ENCODE results near the gene SCARB2. TPM values are rescaled to one million over a fixed set of nuclear protein-coding genes. Genes with fewer than 3 reads are reported as not detected.
A peak's percentile ranks its signal among the peaks of the same experiment; 100 is the strongest.

Gene SCARB2
- total RNA-seq, 2 experiments from 2014 or later: 7.0 to 8.2 TPM

DNA sequence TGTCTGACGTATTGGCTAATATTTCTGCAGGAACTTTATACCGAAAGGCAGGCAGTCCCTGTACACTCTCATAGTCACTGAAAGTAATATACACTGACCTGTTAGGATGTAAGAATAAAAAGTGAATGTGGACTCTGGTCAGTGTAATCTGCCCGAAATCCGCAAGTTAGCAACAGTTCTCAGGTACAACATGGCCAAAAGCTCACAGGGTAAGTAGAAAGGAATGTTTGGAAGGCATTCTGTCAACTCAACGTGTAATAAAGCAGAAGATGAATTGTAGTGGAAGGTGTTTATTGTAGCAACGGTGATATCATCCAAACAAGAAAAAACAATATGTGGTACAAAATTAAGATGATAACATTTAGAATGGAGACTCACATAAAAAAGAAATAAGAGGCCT is 39.4 kb downstream of the SCARB2 start:
- no peak overlapping the region for H3K27ac Mint-ChIP-seq
- ChIA-PET CTCF (interaction anchor here (1.6 kb wide), 1 partner anchor 203 kb away, joined by 6 read pairs; no protein-coding TSS in a partner anchor), POLR2A (no interaction called here)
- H3K36me3 Mint-ChIP-seq: peaks cover 9% of the 10 kb centered on the region
- no peaks in the 10 kb centered on the region for H3K4me1 Mint-ChIP-seq (ENCODE audit: low read depth)
- intact Hi-C loops (cut with micrococcal nuclease): no loop called here
- H3K4me3 Mint-ChIP-seq: no peak overlapping the region
- H3K9me3 Mint-ChIP-seq: no peaks in the 10 kb centered on the region
- no peak for DNase-seq
- no peaks in the 10 kb centered on the region for H3K27me3 Mint-ChIP-seq

DNA sequence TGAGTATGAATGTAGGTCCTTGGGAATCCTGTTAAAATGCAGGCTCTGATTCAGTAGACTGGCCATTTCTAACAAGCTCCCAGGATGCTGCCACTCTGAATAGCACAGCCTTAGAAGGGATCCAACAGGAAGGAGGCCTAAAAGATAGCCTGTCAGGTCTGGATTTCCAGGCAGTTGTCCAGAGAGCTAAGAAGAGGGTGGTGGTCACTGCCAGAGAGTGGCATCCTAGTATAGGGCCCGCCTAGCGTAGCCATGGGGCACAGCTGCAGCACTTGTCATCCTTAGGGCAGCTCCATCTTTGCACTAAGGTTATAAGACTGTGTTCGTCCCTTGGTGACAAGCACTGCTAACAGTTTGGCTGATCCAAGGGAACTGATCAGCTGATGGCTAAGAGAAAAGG is 44.9 kb downstream of the SCARB2 start:
- ChIA-PET CTCF (interaction anchor here (4.1 kb wide), 1 partner anchor 11 kb away, joined by 19 read pairs; no protein-coding TSS in a partner anchor), POLR2A (no interaction called here)
- H3K27me3 Mint-ChIP-seq: no peaks in the 10 kb centered on the region
- no peak for DNase-seq
- no peaks in the 10 kb centered on the region for H3K9me3 Mint-ChIP-seq
- intact Hi-C loops (cut with micrococcal nuclease): no loop called here
- peaks cover 5% of the 10 kb centered on the region for H3K36me3 Mint-ChIP-seq
- H3K27ac Mint-ChIP-seq: no peak overlapping the region
- no peak overlapping the region for H3K4me3 Mint-ChIP-seq
- H3K4me1 Mint-ChIP-seq (ENCODE audit: low read depth): no peaks in the 10 kb centered on the region

DNA sequence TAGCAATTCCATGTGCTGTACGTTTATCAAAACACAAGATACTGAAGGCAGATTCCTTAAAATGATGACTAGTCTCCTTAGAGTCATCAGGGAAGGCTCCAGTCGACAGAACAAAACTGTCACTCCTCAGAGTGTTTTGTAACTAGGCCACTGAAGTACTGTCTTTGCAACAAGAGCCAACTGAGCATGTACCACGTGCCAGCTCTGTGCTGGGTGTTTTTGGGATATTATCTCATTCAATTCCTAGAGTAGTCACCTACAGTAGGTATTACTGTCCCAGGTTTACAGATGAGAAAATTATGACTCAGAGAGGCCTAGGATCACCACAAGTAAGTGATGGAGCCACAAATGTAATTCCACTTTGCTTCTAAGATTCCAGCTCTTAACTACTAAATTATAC is 47.1 kb downstream of the SCARB2 start:
- Mint-ChIP-seq H3K4me3 (no peak overlapping the region), H3K27ac (no peak overlapping the region), H3K9me3 (no peaks in the 10 kb centered on the region), H3K4me1 (ENCODE audit: low read depth) (no peaks in the 10 kb centered on the region), H3K27me3 (no peaks in the 10 kb centered on the region), H3K36me3 (peaks cover 3% of the 10 kb centered on the region)
- ChIA-PET POLR2A (no interaction called here), CTCF (interaction anchor here (1.8 kb wide), 1 partner anchor 14 kb away, joined by 10 read pairs; no protein-coding TSS in a partner anchor)
- DNase-seq: no peak
- intact Hi-C loops (cut with micrococcal nuclease): no loop called here

DNA sequence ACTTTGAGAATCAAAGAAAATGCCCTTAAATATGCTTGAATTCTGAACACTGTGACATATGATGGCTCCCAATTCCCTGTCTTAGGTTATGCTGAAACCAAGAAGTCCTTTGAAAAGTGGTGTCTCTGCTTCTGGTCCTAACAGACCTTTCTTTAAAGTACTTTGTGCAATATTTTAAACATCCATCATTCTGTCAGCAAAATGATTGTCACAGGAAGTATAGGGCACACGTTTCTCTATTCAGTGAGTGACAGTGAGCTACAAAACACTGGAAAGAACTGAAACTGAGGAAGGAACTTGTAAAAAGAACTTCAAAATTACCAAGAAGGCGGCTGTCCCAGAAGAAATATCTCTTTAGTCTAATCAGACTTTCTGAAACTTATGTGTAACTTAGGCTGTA is 53.3 kb downstream of the SCARB2 start:
- intact Hi-C loops (cut with micrococcal nuclease): no loop called here
- H3K27ac Mint-ChIP-seq: no peak overlapping the region
- H3K4me1 Mint-ChIP-seq (ENCODE audit: low read depth): no peaks in the 10 kb centered on the region
- CTCF ChIA-PET: interaction anchor here (1.9 kb wide), 1 partner anchor 19 kb away, joined by 5 read pairs; no protein-coding TSS in a partner anchor
- H3K36me3 Mint-ChIP-seq: no peaks in the 10 kb centered on the region
- POLR2A ChIA-PET: no interaction called here
- no peak overlapping the region for H3K4me3 Mint-ChIP-seq
- H3K9me3 Mint-ChIP-seq: peaks cover 1% of the 10 kb centered on the region
- H3K27me3 Mint-ChIP-seq: no peaks in the 10 kb centered on the region
- no peak for DNase-seq

DNA sequence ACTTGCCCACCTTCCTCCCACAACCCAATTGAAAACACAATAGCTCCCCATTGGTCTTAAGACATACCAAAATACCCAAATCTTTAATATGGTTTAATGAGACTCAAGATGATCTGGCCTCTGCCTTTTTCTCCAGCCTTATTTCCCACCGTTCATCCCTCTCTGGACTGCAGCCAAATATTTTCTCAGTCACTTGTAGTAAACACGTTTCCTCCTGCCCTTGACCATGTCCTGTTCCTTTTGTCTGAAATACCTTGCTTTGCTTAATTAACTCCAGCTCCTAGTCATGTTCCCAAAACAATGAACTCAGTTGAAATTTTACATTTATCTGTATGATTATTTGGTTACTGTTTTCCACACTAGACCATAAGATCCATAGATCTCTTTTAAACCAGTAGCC is 57.0 kb downstream of the SCARB2 start:
- intact Hi-C loops (cut with micrococcal nuclease): no loop called here
- DNase-seq: no peak
- no peaks in the 10 kb centered on the region for H3K27me3 Mint-ChIP-seq
- no peaks in the 10 kb centered on the region for H3K4me1 Mint-ChIP-seq (ENCODE audit: low read depth)
- no peak overlapping the region for H3K27ac Mint-ChIP-seq
- no peak overlapping the region for H3K4me3 Mint-ChIP-seq
- H3K9me3 Mint-ChIP-seq: peaks cover 10% of the 10 kb centered on the region
- H3K36me3 Mint-ChIP-seq: no peaks in the 10 kb centered on the region
- ChIA-PET POLR2A (no interaction called here), CTCF (interaction anchor here (0.6 to 2.6 kb wide), 2 partner anchors 23 to 274 kb away, joined by 4 to 8 read pairs; no protein-coding TSS in a partner anchor)

DNA sequence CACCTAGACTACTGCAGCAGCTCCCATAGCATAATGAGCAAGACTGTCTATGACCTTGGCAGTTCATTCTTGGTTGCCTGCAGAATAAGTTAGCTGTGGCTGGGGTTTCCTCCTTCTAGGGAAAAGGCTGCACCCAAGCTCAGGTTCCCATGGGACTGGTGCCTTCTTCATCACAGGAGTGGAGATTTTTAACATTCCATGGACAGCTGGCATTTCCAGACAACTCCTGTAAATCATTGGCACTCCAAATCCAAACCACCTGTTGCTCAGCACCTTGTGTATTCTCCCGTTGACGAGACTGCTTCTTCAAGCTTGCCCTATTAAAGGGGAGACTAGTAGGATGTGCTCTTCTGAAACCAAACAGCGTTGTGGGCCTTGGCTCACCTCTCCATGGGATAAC is 57.6 kb downstream of the SCARB2 start:
- DNase-seq: no peak
- Mint-ChIP-seq H3K4me1 (ENCODE audit: low read depth) (no peaks in the 10 kb centered on the region), H3K27ac (no peak overlapping the region), H3K9me3 (peaks cover 10% of the 10 kb centered on the region), H3K27me3 (no peaks in the 10 kb centered on the region), H3K36me3 (no peaks in the 10 kb centered on the region), H3K4me3 (no peak overlapping the region)
- POLR2A ChIA-PET: no interaction called here
- intact Hi-C loops (cut with micrococcal nuclease): no loop called here
- CTCF ChIA-PET: interaction anchor here (0.6 to 2.6 kb wide), 2 partner anchors 24 to 274 kb away, joined by 4 to 8 read pairs; no protein-coding TSS in a partner anchor

DNA sequence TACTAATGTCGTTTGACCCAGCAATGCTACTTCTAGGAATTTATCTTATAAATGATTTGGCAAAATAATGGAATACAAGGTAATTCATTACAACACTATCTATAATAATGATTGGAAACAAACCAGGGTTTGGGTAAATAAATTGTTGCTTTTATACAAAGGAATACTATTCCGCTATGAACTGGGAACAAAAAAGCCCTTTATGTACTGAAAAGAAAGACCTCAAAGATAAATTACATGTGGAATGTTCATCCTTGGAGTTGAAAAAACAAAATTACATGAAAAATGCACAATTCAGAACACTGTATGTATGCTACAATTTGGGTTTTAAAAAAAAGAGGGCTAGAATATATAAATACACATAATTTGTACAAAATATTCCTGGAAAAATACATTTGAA is 60.3 kb downstream of the SCARB2 start:
- no peak overlapping the region for H3K4me3 Mint-ChIP-seq
- no peaks in the 10 kb centered on the region for H3K27me3 Mint-ChIP-seq
- H3K36me3 Mint-ChIP-seq: peaks cover 2% of the 10 kb centered on the region
- peaks cover 10% of the 10 kb centered on the region for H3K9me3 Mint-ChIP-seq
- peaks cover 11% of the 10 kb centered on the region for H3K4me1 Mint-ChIP-seq (ENCODE audit: low read depth)
- DNase-seq: no peak
- POLR2A ChIA-PET: no interaction called here
- H3K27ac Mint-ChIP-seq: no peak overlapping the region
- intact Hi-C loops (cut with micrococcal nuclease): no loop called here
- CTCF ChIA-PET: no interaction called here

DNA sequence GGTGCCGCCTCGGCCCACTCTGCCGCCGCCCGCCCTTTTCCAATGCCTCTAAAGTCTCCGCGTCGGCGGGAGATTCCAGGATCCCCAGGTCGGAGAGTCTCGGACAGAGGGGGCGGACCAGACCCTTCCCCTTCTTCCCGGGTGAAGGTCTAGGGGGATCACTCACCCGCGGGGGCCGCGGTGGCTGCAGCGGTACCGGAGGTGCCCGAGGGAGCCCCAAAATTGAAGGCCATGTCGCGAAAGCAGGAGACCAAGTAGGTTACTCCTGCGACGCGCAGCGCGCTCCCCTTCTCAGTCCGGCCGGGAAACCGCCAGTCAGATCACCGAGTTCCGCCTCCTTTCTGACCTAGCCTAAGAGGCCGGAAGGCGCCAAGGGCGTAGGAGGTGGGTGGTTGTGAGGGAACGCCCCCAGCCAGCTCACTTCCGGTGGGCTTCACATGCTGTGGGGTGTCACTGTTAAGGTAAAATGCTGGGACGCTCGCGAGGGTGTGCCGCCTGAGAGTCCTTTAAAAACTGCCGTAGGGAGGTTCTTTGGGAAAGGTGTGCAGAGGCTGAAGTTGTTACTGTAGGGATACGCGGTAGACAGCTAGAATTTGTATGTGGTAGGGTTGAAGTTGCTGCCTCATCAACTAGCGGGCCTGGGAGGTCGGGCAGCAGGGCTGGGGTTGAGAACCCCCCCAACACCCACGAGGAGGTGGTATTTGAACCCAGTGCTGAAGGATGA is 65.3 kb downstream of the SCARB2 start, which contains the start of gene NUP54:
Gene NUP54 (minus strand): TSS at position 256 of the 724 bp plus-strand sequence. CDS start 23 bp downstream, at position 233.
- H3K27me3 Mint-ChIP-seq: no peaks in the 10 kb centered on the region
- H3K4me1 Mint-ChIP-seq (ENCODE audit: low read depth): peaks cover 25% of the 10 kb centered on the region
- CTCF ChIA-PET: interaction anchor here (0.8 to 2.5 kb wide), 6 partner anchors 11 to 230 kb away, joined by 3 to 9 read pairs (median 3); no protein-coding TSS in a partner anchor
- H3K9me3 Mint-ChIP-seq: no peaks in the 10 kb centered on the region
- intact Hi-C loops (cut with micrococcal nuclease): loop anchor here (1.0 to 5.0 kb wide), 5 partner anchors 64 to 424 kb away; partner anchors contain the start of genes NAAA, SCARB2, SDAD1 and USO1
- peaks cover 6% of the 10 kb centered on the region for H3K36me3 Mint-ChIP-seq
- H3K27ac Mint-ChIP-seq: peak within 1 kb of the TSS; percentile 88
- peak within 1 kb of the TSS; percentile 91 for H3K4me3 Mint-ChIP-seq
- POLR2A ChIA-PET: interaction anchor here (0.9 to 1.5 kb wide), 4 partner anchors 90 to 424 kb away, joined by 3 to 4 read pairs (median 3); partner anchors contain the start of genes NAAA and USO1
- DNase-seq: peak; percentile 98

DNA sequence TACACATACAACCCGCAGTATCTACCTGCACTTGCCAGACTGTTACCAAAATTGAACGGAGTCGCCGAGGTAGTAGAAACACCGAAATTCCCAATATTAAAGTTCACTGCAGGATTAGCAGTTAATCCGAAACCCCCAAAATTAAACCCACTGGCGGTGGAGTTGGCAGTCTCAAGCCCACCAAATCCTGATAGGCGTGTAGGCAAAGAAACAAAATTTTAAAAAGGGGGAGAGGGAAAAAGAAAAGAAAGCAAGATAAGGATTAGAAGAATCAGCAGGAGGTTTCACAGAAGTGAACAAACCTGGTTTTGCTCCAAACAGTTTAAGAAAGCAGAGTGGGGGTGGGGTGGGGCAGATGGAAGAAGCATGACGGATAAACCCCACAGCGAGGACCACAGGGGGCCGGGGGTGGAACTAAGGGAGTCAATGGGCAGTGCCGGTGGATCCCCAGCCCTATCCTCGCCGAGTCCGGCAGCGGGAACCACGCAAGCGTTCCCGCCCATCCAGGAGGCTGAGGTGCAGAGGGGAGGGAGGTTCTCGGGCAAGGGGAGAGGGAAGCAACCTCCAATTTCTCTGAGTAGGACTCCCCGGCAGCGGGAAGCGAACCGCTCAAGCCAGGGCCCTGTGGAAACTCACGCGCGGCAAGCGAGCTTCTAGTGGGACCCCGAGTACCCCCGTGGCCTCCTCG is 66.0 kb downstream of the SCARB2 start:
- DNase-seq: peak; percentile 70
- ChIA-PET CTCF (interaction anchor here (1.5 to 1.6 kb wide), 2 partner anchors 208 to 231 kb away, joined by 3 to 4 read pairs; no protein-coding TSS in a partner anchor), POLR2A (interaction anchor here (0.9 to 1.5 kb wide), 3 partner anchors 207 to 423 kb away, joined by 3 to 4 read pairs (median 3); partner anchors contain the start of genes NAAA and USO1)
- Mint-ChIP-seq H3K4me1 (ENCODE audit: low read depth) (peaks cover 25% of the 10 kb centered on the region), H3K27ac (peak overlapping the region; percentile 88), H3K27me3 (no peaks in the 10 kb centered on the region), H3K9me3 (no peaks in the 10 kb centered on the region), H3K36me3 (peaks cover 10% of the 10 kb centered on the region), H3K4me3 (peak overlapping the region; percentile 91)
- intact Hi-C loops (cut with micrococcal nuclease): loop anchor here (1.0 to 5.0 kb wide), 5 partner anchors 65 to 423 kb away; partner anchors contain the start of genes NAAA, SCARB2, SDAD1 and USO1

DNA sequence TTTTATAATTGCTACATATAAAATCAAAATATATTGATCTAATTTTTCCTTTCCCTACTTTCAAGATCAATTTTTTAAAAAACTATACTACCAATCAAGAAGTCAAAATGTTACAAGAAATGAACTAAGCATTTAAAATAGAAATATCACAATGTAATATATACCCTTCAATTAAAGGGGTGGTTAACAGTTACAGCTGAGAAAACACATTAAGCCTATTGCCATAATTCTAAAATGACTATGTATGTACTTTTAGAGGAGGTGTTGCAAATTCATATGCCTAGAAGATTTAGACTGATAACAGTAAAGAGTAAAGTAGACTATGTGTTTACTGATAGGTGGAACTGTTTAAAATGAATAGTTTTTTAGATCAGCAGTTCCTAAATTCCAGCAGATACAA is 69.1 kb downstream of the SCARB2 start:
- intact Hi-C loops (cut with micrococcal nuclease): no loop called here
- H3K36me3 Mint-ChIP-seq: peaks cover 26% of the 10 kb centered on the region
- no peak overlapping the region for H3K27ac Mint-ChIP-seq
- no peak overlapping the region for H3K4me3 Mint-ChIP-seq
- peaks cover 28% of the 10 kb centered on the region for H3K4me1 Mint-ChIP-seq (ENCODE audit: low read depth)
- POLR2A ChIA-PET: no interaction called here
- H3K27me3 Mint-ChIP-seq: no peaks in the 10 kb centered on the region
- no peaks in the 10 kb centered on the region for H3K9me3 Mint-ChIP-seq
- no peak for DNase-seq
- CTCF ChIA-PET: no interaction called here

DNA sequence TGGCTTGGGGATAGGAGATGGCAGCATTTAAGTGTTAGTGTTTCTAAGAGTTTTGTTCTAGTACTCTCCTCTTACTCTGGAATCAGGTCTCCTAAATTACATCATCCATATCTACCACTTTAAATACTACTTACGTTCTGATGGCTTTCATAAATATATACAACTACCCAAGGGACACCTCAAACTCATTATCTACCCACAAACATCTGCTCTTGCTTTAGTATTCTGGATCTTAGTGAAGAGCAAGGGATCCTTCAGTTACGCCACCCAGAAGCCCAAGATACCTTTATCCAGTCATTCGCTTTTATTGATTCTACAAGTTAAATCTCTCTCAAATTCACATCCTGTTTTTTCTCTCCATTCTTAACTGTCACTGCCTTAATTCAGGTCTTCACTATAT is 72.4 kb downstream of the SCARB2 start:
- Mint-ChIP-seq H3K36me3 (peaks cover 38% of the 10 kb centered on the region), H3K4me1 (ENCODE audit: low read depth) (peaks cover 16% of the 10 kb centered on the region), H3K27me3 (no peaks in the 10 kb centered on the region), H3K27ac (no peak overlapping the region), H3K4me3 (no peak overlapping the region), H3K9me3 (no peaks in the 10 kb centered on the region)
- ChIA-PET CTCF (no interaction called here), POLR2A (no interaction called here)
- intact Hi-C loops (cut with micrococcal nuclease): no loop called here
- no peak for DNase-seq

DNA sequence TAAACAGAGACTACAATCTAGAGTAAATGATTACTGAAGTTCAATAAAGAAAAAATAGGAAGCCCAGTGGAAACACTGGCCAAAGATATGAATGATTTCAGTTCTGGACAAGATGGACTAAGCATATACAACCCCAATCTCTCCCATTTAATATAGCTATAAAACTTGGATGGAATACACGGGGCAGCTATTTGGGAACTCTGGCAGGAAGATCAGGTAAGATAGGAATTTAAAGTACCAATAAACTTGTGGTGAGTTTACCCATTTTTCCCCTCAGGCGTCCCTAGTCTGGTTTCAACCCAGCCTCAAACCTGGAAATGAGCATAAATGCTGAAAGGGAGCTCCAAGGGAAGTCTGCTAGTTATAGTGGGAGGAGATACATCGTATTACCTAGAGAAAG is 85.9 kb downstream of the SCARB2 start:
- H3K27ac Mint-ChIP-seq: no peak overlapping the region
- no peaks in the 10 kb centered on the region for H3K27me3 Mint-ChIP-seq
- H3K36me3 Mint-ChIP-seq: peaks cover 39% of the 10 kb centered on the region
- DNase-seq: no peak
- CTCF ChIA-PET: interaction anchor here (1.1 kb wide), 2 partner anchors 52 to 131 kb away, joined by 3 read pairs; no protein-coding TSS in a partner anchor
- no peaks in the 10 kb centered on the region for H3K9me3 Mint-ChIP-seq
- H3K4me3 Mint-ChIP-seq: no peak overlapping the region
- POLR2A ChIA-PET: no interaction called here
- intact Hi-C loops (cut with micrococcal nuclease): no loop called here
- no peaks in the 10 kb centered on the region for H3K4me1 Mint-ChIP-seq (ENCODE audit: low read depth)
